GM23338 (cell line): ENCODE data around the gene TMEM9. TPM values are rescaled to one million over a fixed set of nuclear protein-coding genes. Genes with fewer than 3 reads are reported as not detected.

Experiments used
- ATAC-seq: fragments of 200-7000 bp; cut with Tn5 transposase; 3 replicates; pipeline ENCODE4 v1.9.1; 2020
- DNase-seq: peaks from one replicate; pipeline ENCODE4 v3.0.0-alpha.2; 2015; ENCODE audit warnings: low spot score
- H2AFZ ChIP-seq: fragments of 200-600 bp; sonication (generic); 2 replicates; pipeline ENCODE4 v1.8.0; 2016; ENCODE audit warnings: antibody characterized with exemption, mild to moderate bottlenecking, moderate library complexity
- H3F3A ChIP-seq: fragments of 200-600 bp; sonication (generic); replicated peaks from 2 replicates; pipeline ENCODE4 v1.8.0; 2017; ENCODE audit warnings: antibody characterized with exemption, mixed run types, low read depth
- H3K27ac ChIP-seq: fragments of 200-600 bp; sonication (generic); 2 replicates; pipeline ENCODE4 v1.6.1; 2016; ENCODE audit warnings: low read depth
- H3K27me3 ChIP-seq: fragments of 200-600 bp; sonication (generic); 2 replicates; pipeline ENCODE4 v1.8.0; 2016; ENCODE audit warnings: mild to moderate bottlenecking, mixed run types, moderate library complexity; ENCODE audit not compliant: insufficient read depth
- H3K36me3 ChIP-seq: fragments of 200-600 bp; sonication (generic); 2 replicates; pipeline ENCODE4 v1.8.0; 2016; ENCODE audit warnings: mild to moderate bottlenecking; ENCODE audit not compliant: insufficient read depth
- H3K4me1 ChIP-seq: fragments of 200-600 bp; sonication (generic); 2 replicates; pipeline ENCODE4 v1.8.0; 2016; ENCODE audit warnings: mild to moderate bottlenecking, moderate library complexity; ENCODE audit not compliant: insufficient read depth
- H3K4me2 ChIP-seq: fragments of 200-600 bp; sonication (generic); 2 replicates; pipeline ENCODE4 v1.7.1; 2017; ENCODE audit warnings: mixed run types
- H3K4me3 ChIP-seq: fragments of 200-600 bp; sonication (generic); 2 replicates; pipeline ENCODE4 v1.6.1; 2016; ENCODE audit warnings: mixed run types
- H3K79me2 ChIP-seq: fragments of 200-600 bp; sonication (generic); replicated peaks from 2 replicates; pipeline ENCODE4 v1.8.0; 2017; ENCODE audit warnings: mild to moderate bottlenecking; ENCODE audit not compliant: insufficient read depth
- H3K9me2 ChIP-seq: fragments of 200-600 bp; sonication (generic); 2 replicates; pipeline ENCODE4 v1.8.0; 2017; ENCODE audit not compliant: insufficient read depth
- H4K20me1 ChIP-seq: fragments of 200-600 bp; sonication (generic); replicated peaks from 2 replicates; pipeline ENCODE4 v1.8.0; 2017; ENCODE audit warnings: mild to moderate bottlenecking; ENCODE audit not compliant: insufficient read depth
- H3K27ac Mint-ChIP-seq: 2 replicates; pipeline ENCODE4 v1.8.0; 2020; ENCODE audit warnings: inconsistent platforms, mild to moderate bottlenecking, moderate library complexity, mixed read lengths
- H3K27me3 Mint-ChIP-seq: 3 replicates; pipeline ENCODE4 v1.8.0; 2022; ENCODE audit warnings: low read depth, mild to moderate bottlenecking, moderate library complexity, mixed read lengths, inconsistent platforms; ENCODE audit not compliant: insufficient read depth, poor library complexity
- H3K36me3 Mint-ChIP-seq: 3 replicates; pipeline ENCODE4 v1.8.0; 2021; ENCODE audit warnings: low read depth, mild to moderate bottlenecking, inconsistent platforms, moderate library complexity, mixed read lengths
- H3K4me1 Mint-ChIP-seq: 3 replicates; pipeline ENCODE4 v1.8.0; 2020; ENCODE audit warnings: mild to moderate bottlenecking, inconsistent platforms, mixed read lengths
- H3K4me3 Mint-ChIP-seq: 3 replicates; pipeline ENCODE4 v1.8.0; 2021; ENCODE audit warnings: moderate library complexity, mild to moderate bottlenecking, inconsistent platforms, mixed read lengths
- H3K9me3 Mint-ChIP-seq: 3 replicates; pipeline ENCODE4 v1.8.0; 2020; ENCODE audit warnings: moderate library complexity, mild to moderate bottlenecking, inconsistent platforms, mixed read lengths
- CTCF ChIP-seq, 2 experiments: fragments of 200-600 bp in 1 of 2; sonication (generic) in 1 of 2; conservative IDR thresholded peaks; 2 replicates each; pipeline versions ENCODE4 v1.5.1 to v1.6.1; 2016 to 2017; ENCODE audit warnings: antibody characterized with exemption in 2 of 2, low read depth in 2 of 2, mild to moderate bottlenecking in 2 of 2, moderate library complexity in 1 of 2
- EZH2 ChIP-seq: fragments of 200-600 bp; sonication (generic); IDR thresholded peaks from one replicate; pipeline ENCODE4 v1.8.0; 2017; ENCODE audit warnings: antibody characterized with exemption, mild to moderate bottlenecking, low read depth; ENCODE audit not compliant: unreplicated experiment
- EZH2phosphoT487 ChIP-seq: fragments of 200-600 bp; sonication (generic); IDR thresholded peaks from one replicate; pipeline ENCODE4 v1.8.1; 2018; ENCODE audit warnings: antibody characterized with exemption; ENCODE audit not compliant: unreplicated experiment
- JUNB ChIP-seq: IDR thresholded peaks from one replicate; pipeline ENCODE4 v1.6.1; 2016; ENCODE audit warnings: antibody characterized with exemption; ENCODE audit not compliant: unreplicated experiment
- NANOG ChIP-seq: IDR thresholded peaks from 2 replicates; pipeline ENCODE4 v1.6.1; 2016; ENCODE audit warnings: antibody characterized with exemption, borderline replicate concordance
- ZNF331 ChIP-seq: fragments of 250-450 bp; sonication (Bioruptor Pico); IDR thresholded peaks from 2 replicates; pipeline ENCODE4 v1.5.0; 2020; ENCODE audit warnings: low read depth, mild to moderate bottlenecking, moderate library complexity
- polyA plus RNA-seq: library from polyadenylated mRNA; unstranded; fragments of >200 nt; fragmentation: Nextera tagmentation; extraction: Ambion mirVana; gene quantifications from 2 replicates; pipeline ENCODE4 v1.2.1, GENCODE V29; 2016
- total RNA-seq: library from RNA; depleted of rRNA; stranded (reverse); fragments of >200 nt; shearing (Covaris generic); gene quantifications from 2 replicates; pipeline ENCODE4 v1.2.3, GENCODE V29; 2014
- TF ChIP-seq, protein P1 (sequence below): fragments of 250-450 bp; sonication (Bioruptor Pico); IDR thresholded peaks from 2 replicates; pipeline ENCODE4 v1.5.0; 2020; ENCODE audit warnings: mild to moderate bottlenecking, moderate library complexity

The TMEM9 gene
- total and polyA plus RNA-seq, 2 experiments from 2014 or later: 78.6 to 147 TPM

DNA sequence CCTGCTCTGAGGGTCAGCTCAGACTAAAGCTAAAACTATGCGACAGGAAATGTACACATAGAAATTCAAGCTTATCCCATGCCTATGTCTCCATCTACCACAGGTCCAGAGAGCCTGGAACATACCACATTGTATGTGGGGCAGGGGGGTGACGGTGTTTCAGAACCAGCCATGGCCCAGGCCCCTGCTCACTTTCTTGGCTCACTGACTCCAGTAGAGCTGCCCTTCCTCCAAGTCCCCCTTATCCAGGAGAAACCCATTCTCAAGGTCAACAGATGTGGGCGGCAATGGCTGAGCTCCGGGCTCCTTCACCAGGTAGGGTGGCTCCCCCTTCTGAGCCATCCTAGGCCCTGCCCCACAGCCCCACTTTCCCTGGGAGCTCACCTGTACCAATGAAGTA, 63.0 kb downstream of the TMEM9 start:
- peaks cover 2% of the 10 kb centered on the region for H3K27me3 Mint-ChIP-seq
- peaks cover 2% of the 10 kb centered on the region; the same call in 1 of the 2 replicates for H3K9me2 ChIP-seq
- no peaks in the 10 kb centered on the region for H3K36me3 ChIP-seq
- no peak overlapping the region for H2AFZ ChIP-seq
- no peaks in the 10 kb centered on the region for H3K4me1 ChIP-seq
- H3K4me3 Mint-ChIP-seq: no peak overlapping the region
- H3K27ac Mint-ChIP-seq: no peak overlapping the region
- H4K20me1 ChIP-seq: no peaks in the 10 kb centered on the region
- no peaks in the 10 kb centered on the region for H3F3A ChIP-seq
- TF ChIP-seq NANOG: no peak
- no peak for TF ChIP-seq EZH2phosphoT487
- TF ChIP-seq CTCF (conservative IDR thresholded peaks at IDR 0.05; ENCODE audit: low read depth in 2 of 2): peak in 1 of 2 experiments; percentile 7; a peak in 1 of 4 replicates
- TF ChIP-seq JUNB: no peak
- no peak for TF ChIP-seq ZNF331 (CRISPR knock-in tag)
- TF ChIP-seq, protein P1, sequence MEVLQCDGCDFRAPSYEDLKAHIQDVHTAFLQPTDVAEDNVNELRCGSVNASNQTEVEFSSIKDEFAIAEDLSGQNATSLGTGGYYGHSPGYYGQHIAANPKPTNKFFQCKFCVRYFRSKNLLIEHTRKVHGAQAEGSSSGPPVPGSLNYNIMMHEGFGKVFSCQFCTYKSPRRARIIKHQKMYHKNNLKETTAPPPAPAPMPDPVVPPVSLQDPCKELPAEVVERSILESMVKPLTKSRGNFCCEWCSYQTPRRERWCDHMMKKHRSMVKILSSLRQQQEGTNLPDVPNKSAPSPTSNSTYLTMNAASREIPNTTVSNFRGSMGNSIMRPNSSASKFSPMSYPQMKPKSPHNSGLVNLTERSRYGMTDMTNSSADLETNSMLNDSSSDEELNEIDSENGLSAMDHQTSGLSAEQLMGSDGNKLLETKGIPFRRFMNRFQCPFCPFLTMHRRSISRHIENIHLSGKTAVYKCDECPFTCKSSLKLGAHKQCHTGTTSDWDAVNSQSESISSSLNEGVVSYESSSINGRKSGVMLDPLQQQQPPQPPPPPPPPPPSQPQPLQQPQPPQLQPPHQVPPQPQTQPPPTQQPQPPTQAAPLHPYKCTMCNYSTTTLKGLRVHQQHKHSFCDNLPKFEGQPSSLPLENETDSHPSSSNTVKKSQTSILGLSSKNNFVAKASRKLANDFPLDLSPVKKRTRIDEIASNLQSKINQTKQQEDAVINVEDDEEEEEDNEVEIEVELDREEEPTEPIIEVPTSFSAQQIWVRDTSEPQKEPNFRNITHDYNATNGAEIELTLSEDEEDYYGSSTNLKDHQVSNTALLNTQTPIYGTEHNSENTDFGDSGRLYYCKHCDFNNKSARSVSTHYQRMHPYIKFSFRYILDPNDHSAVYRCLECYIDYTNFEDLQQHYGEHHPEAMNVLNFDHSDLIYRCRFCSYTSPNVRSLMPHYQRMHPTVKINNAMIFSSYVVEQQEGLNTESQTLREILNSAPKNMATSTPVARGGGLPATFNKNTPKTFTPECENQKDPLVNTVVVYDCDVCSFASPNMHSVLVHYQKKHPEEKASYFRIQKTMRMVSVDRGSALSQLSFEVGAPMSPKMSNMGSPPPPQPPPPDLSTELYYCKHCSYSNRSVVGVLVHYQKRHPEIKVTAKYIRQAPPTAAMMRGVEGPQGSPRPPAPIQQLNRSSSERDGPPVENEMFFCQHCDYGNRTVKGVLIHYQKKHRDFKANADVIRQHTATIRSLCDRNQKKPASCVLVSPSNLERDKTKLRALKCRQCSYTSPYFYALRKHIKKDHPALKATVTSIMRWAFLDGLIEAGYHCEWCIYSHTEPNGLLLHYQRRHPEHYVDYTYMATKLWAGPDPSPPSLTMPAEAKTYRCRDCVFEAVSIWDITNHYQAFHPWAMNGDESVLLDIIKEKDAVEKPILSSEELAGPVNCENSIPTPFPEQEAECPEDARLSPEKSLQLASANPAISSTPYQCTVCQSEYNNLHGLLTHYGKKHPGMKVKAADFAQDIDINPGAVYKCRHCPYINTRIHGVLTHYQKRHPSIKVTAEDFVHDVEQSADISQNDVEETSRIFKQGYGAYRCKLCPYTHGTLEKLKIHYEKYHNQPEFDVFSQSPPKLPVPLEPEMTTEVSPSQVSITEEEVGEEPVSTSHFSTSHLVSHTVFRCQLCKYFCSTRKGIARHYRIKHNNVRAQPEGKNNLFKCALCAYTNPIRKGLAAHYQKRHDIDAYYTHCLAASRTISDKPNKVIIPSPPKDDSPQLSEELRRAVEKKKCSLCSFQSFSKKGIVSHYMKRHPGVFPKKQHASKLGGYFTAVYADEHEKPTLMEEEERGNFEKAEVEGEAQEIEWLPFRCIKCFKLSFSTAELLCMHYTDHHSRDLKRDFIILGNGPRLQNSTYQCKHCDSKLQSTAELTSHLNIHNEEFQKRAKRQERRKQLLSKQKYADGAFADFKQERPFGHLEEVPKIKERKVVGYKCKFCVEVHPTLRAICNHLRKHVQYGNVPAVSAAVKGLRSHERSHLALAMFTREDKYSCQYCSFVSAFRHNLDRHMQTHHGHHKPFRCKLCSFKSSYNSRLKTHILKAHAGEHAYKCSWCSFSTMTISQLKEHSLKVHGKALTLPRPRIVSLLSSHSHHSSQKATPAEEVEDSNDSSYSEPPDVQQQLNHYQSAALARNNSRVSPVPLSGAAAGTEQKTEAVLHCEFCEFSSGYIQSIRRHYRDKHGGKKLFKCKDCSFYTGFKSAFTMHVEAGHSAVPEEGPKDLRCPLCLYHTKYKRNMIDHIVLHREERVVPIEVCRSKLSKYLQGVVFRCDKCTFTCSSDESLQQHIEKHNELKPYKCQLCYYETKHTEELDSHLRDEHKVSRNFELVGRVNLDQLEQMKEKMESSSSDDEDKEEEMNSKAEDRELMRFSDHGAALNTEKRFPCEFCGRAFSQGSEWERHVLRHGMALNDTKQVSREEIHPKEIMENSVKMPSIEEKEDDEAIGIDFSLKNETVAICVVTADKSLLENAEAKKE (CRISPR knock-in tag): no peak
- TF ChIP-seq EZH2: no peak
- no peaks in the 10 kb centered on the region for H3K36me3 Mint-ChIP-seq
- no peaks in the 10 kb centered on the region for H3K27me3 ChIP-seq
- H3K4me3 ChIP-seq: no peak overlapping the region
- peaks cover 10% of the 10 kb centered on the region for H3K4me1 Mint-ChIP-seq
- H3K9me3 Mint-ChIP-seq: no peaks in the 10 kb centered on the region
- DNase-seq: no peak
- no peak overlapping the region for H3K4me2 ChIP-seq
- no peak for ATAC-seq
- no peaks in the 10 kb centered on the region for H3K79me2 ChIP-seq
- H3K27ac ChIP-seq: no peak overlapping the region
